ENCODE measurements around the gene RDX.

RDX gene

GRCh38 chr11:110128161-110128560 is 168.3 kb downstream of the RDX start:
- DNase-seq (ENCODE audit: low read depth): no peak

- no peak for DNase-seq (ENCODE audit: low read depth)
Measured at GRCh38 chr11:110126936-110127335, 169.5 kb downstream of the RDX start.

GRCh38 chr11:110125632-110126031 is 170.8 kb downstream of the RDX start:
- DNase-seq (ENCODE audit: low read depth): no peak
